ENCODE data around the gene GFOD2.
"Not testable (repeated sequence)": the region's sequence is repeated elsewhere in the genome, so short reads cannot be mapped to it uniquely, and the experiment has no call there.

GFOD2 gene

DNA sequence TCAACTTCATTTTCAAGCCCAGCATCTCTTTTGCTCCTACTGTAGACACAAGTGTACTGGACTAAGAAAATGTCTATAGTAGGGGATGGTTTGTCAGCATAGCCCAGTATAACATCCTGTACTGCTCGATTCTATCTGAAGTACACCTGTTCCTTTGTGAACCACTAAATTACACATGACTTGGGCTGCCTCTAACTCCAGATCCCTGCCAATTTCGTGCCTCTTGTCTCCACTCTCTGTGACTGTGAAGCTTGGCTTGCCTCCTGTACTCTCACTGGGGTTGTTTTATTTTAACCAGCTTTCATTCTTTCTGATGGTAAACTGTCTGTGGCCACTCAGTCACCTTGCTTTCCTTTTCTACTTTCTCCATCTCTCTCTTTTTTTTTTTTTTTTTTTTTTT is 24.5 kb downstream of the GFOD2 start:
- no peak overlapping the region for H3K4me3 ChIP-seq (ENCODE audit: low read length)
- TF ChIP-seq, protein P1, sequence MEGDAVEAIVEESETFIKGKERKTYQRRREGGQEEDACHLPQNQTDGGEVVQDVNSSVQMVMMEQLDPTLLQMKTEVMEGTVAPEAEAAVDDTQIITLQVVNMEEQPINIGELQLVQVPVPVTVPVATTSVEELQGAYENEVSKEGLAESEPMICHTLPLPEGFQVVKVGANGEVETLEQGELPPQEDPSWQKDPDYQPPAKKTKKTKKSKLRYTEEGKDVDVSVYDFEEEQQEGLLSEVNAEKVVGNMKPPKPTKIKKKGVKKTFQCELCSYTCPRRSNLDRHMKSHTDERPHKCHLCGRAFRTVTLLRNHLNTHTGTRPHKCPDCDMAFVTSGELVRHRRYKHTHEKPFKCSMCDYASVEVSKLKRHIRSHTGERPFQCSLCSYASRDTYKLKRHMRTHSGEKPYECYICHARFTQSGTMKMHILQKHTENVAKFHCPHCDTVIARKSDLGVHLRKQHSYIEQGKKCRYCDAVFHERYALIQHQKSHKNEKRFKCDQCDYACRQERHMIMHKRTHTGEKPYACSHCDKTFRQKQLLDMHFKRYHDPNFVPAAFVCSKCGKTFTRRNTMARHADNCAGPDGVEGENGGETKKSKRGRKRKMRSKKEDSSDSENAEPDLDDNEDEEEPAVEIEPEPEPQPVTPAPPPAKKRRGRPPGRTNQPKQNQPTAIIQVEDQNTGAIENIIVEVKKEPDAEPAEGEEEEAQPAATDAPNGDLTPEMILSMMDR (conservative IDR thresholded peaks at IDR 0.05; ENCODE audit: low read depth, low read length) = no peak
- DNase-seq (ENCODE audit: low read depth) = no peak

DNA sequence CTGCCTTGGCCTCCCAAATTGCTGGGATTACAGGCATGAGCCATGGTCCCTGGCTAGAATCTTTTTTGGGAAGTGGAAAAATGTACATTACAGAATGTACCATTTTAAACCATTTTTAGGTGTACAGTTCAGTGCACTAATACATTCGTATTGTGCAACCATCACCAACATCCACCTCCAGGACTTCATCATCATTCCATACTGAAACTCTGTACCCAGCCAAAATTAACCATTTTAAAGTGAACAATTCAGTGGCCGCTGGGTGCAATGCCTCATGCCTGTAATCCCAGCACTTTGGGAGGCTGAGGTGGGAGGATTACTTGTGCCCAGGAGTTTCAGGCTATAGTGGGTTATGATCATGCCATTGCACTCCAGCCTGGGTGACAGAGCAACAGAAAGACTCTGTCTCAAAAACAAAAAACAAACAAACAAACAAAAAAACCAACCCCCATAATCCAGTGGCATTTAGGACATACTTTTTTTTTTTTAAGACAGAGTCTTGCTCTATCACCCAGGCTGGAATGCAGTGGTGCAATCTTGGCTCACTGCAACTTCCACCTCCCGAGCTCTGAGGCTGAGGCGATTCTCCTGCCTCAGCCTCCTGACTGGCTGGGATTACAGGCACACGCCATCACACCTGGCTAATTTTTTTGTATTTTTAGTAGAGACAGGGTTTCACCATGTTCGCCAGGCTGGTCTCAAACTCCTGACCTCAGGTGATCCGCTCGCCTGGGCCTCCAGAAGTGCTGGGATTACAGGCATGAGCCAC is 25.4 kb downstream of the GFOD2 start:
- DNase-seq (ENCODE audit: low read depth); H3K4me3 ChIP-seq (ENCODE audit: low read length): not testable (repeated sequence)

DNA sequence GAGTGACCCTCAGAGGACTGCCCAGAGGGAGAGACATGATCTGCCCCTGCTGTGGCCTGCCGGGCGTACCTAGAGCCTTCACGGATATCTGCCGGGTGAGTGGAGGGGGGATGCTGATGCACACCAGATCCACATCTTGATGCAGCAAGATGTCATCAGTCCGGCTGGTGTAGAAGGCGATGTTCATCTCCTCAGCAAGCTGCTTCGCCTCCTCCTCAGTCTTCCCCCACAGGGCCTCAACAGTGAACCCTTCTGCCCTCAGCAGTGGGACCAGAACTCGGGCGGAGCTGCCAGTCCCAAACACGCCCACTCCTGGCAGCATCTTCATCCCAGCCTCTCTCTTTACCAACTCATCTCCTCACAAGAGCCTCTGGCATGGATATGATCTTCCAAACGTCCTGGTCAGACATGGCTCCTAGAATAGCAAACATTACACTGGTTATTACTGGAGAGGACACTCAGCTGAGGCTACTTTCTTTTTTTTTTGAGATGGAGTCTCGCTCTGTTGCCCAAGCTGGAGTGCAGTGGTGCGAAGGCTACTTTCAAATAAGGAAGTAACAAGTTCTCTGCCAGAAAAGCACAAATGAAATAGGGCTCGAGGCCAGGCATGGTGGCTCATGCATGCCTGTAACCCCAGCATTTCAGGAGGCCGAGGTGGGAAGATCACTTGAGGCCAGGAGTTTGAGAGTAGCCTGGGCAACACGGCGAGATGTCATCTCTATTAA is 33.6 kb downstream of the GFOD2 start:
- no peak for DNase-seq (ENCODE audit: low read depth)
- no peak overlapping the region for H3K4me3 ChIP-seq (ENCODE audit: low read length)

DNA sequence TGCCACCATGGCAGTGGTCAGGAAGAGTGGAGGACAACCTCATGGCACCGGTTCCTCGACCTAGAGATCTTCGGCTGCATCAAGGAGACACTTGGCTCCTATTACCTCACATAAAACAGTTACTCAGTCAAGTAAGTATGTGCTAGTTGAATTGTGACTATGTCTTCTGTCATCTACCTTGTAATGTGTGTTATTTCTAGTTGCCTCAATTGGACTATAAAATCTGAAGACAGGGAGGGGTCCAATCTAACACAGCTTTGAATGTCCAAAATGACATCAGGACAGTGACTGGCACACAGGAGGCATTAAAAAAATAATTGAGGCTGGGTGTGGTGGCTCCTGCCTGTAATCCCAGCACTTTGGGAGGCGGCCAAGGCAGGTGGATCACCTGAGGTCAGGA is 35.3 kb downstream of the GFOD2 start:
- TF ChIP-seq, protein P1 (conservative IDR thresholded peaks at IDR 0.05; ENCODE audit: low read depth, low read length) = no peak
- no peak overlapping the region for H3K4me3 ChIP-seq (ENCODE audit: low read length)
- DNase-seq (ENCODE audit: low read depth) = no peak

More for the DNA sequence above, 33.6 kb downstream of the GFOD2 start:
- TF ChIP-seq, protein P1 (conservative IDR thresholded peaks at IDR 0.05; ENCODE audit: low read depth, low read length) = no peak

DNA sequence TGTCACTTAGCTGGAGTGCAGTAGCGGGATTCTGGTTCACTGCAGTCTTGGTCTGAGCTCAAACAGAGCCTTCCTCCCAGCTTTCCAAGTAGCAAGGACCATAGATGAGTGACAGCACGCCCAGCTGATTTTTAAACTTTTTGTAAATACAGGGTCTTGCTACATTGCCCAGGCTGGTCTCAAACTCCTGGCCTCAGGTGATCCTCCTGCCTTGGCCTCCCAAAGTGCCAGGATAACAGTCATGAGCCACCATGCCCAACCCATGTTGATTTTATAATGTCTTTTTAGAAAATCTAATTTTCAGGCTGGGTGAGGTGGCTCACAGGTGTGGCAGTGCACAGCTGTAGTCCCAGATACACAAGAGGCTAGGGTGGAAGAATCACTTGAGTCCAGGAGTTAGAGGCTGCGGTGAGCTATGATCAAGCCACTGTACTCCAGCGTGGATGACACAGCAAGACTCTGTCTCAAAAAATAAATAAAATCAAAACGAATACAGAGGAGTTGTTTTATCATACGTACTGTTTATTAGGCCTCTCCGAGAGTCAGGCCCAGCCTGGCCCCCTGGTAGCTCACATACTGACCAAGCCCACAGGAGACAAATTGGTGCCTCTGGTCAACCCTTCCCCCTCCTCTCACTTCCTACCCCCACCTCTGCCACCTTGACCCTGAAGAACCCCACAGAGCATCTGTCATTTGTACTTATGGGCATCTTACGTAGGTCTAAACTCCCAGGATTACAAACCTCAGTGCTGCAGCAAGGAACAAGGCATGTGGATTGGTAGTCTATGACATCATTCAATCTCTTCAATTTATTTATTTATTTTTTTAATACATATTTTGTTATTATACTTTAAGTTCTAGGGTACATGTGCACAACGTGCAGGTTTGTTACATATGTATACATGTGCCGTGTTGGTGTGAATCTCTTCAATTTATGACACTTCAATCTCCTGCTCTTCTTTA is 38.9 kb downstream of the GFOD2 start:
- TF ChIP-seq, protein P1 (conservative IDR thresholded peaks at IDR 0.05; ENCODE audit: low read depth, low read length) = no peak
- no peak overlapping the region for H3K4me3 ChIP-seq (ENCODE audit: low read length)
- DNase-seq (ENCODE audit: low read depth) = no peak

DNA sequence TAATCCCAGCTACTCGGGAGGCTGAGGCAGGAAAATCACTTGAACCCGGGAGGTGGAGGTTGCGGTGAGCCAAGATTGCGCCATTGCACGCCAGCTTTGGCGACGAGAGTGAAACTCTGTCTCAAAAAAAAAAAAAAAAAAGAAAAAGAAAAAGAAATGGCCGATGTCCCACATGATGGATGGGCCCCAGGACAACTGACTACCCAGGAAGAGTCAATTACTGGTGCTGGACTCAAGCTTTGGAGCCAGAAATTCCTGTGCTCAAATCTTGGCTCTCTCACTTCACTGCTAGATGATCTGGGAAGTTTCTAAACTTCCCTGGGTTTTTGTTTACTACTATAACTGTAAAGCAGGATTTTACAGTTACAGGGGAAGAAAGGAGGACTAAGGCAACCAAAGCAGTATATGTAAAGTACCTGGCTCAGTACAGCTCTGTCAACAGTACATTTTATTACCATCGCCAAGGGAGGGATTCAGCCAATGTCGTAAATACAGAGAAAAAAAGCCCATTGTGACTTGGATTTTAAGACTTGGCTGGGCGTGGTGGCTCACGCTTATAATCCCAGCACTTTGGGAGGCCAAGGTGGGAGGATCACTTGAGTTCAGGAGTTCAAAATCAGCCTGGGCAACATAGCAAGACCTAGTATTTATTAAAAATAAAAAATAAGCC is 40.6 kb downstream of the GFOD2 start:
- TF ChIP-seq, protein P1 (conservative IDR thresholded peaks at IDR 0.05; ENCODE audit: low read depth, low read length) = no peak
- no peak for DNase-seq (ENCODE audit: low read depth)
- no peak overlapping the region for H3K4me3 ChIP-seq (ENCODE audit: low read length)
